HepG2 (cell line): Measurements from ENCODE around the gene IKZF4. TPM values are rescaled to one million over a fixed set of nuclear protein-coding genes. Genes with fewer than 3 reads are reported as not detected.
A peak's percentile ranks its signal among the peaks of the same experiment; 100 is the strongest.
"Not testable (repeated sequence)": the region's sequence is repeated elsewhere in the genome, so short reads cannot be mapped to it uniquely, and the experiment has no call there.

Experiments used
- ATAC-seq: fragments of 200-7000 bp; cut with Tn5 transposase; 3 replicates; pipeline ENCODE4 v1.9.1; 2020; ENCODE audit warnings: mild to moderate bottlenecking, moderate library complexity
- BruUV-seq: library from RNA; stranded (reverse); fragments of 400-500 nt; replicated peaks from 2 replicates; lab custom pipeline; 2021; lab: Mats Ljungman, UMichigan
- CTCF ChIA-PET: fragments of 300-600 bp; formaldehyde crosslinking; extraction: SDS; loops from one replicate; lab custom pipeline; 2021; ENCODE audit warnings: low total read pairs, inconsistent platforms, low intra/inter-chr PET ratio; lab: Yijun Ruan, JAX
- POLR2A ChIA-PET: fragments of 350-600 bp; sonication (Branson Sonifier 250); formaldehyde crosslinking; loops from one replicate; lab custom pipeline; 2020; ENCODE audit warnings: antibody characterized with exemption, inconsistent platforms; lab: Yijun Ruan, JAX
- DNase-seq: peaks from one replicate; pipeline ENCODE4 v3.0.0-alpha.2; 2015; ENCODE audit warnings: low spot score
- FAIRE-seq: peaks from 3 replicates; lab custom pipeline; 2011; peaks lifted over from hg19 to GRCh38; lab: Jason Lieb, UNC
- H2AFZ ChIP-seq: one replicate; pipeline ENCODE4 v1.6.1; 2011; ENCODE audit warnings: low read length, inconsistent platforms
- H3K27ac ChIP-seq: fragments of 300-600 bp; 3 replicates; pipeline ENCODE4 v1.8.0; 2011; ENCODE audit warnings: mixed run types, mild to moderate bottlenecking, mixed read lengths, low read length, inconsistent platforms; ENCODE audit not compliant: insufficient read depth; ENCODE audit errors: extremely low read length
- H3K27me3 ChIP-seq, 2 experiments: fragments of 200-600 bp in 1 of 2; 2 replicates in 1 of 2; 3 replicates in 1 of 2; pipeline versions ENCODE4 v1.6.0 to v1.8.0; 2011; ENCODE audit warnings: low read length in 2 of 2, mild to moderate bottlenecking in 2 of 2, moderate library complexity in 2 of 2, inconsistent platforms in 1 of 2; ENCODE audit not compliant: insufficient read depth in 2 of 2, control insufficient read depth in 1 of 2
- H3K36me3 ChIP-seq, 2 experiments: fragments of 200-600 bp in 1 of 2; replicated peaks in 1 of 2; 2 replicates in 1 of 2; 3 replicates in 1 of 2; pipeline versions ENCODE4 v1.5.1 to v1.8.0; 2011; ENCODE audit warnings: low read length in 2 of 2, inconsistent platforms in 1 of 2; ENCODE audit not compliant: insufficient read depth in 2 of 2, control insufficient read depth in 1 of 2
- H3K4me1 ChIP-seq: 2 replicates; pipeline ENCODE4 v1.5.1; 2012; ENCODE audit warnings: low read length, inconsistent platforms; ENCODE audit not compliant: insufficient read depth
- H3K4me2 ChIP-seq: 2 replicates; pipeline ENCODE4 v1.6.0; 2011; ENCODE audit warnings: low read depth, low read length, inconsistent platforms
- H3K4me3 ChIP-seq, 3 experiments: fragments of 200-600 bp in 1 of 3; sonication (generic), shearing (Covaris generic) in 1 of 3; replicated peaks in 1 of 3; 2 replicates each; pipeline ENCODE4 v1.5.1; 2011 to 2016; ENCODE audit warnings: low read length in 3 of 3, inconsistent platforms in 2 of 3, low read depth in 2 of 3, mild to moderate bottlenecking in 2 of 3, control low read depth in 1 of 3, mixed read lengths in 1 of 3; ENCODE audit not compliant: insufficient read depth in 1 of 3
- H3K79me2 ChIP-seq: one replicate; pipeline ENCODE4 v1.6.1; 2011; ENCODE audit warnings: low read length, inconsistent platforms; ENCODE audit not compliant: insufficient read depth
- H3K9ac ChIP-seq: 2 replicates; pipeline ENCODE4 v1.6.0; 2011; ENCODE audit warnings: mild to moderate bottlenecking, low read depth, low read length, inconsistent platforms; ENCODE audit not compliant: insufficient read depth
- H3K9me3 ChIP-seq: 2 replicates; pipeline ENCODE4 v1.5.1; 2012; ENCODE audit warnings: mild to moderate bottlenecking, low read length
- H4K20me1 ChIP-seq: 2 replicates; pipeline ENCODE4 v1.6.0; 2011; ENCODE audit warnings: inconsistent platforms, mild to moderate bottlenecking, low read length, moderate library complexity; ENCODE audit not compliant: insufficient read depth
- ARNT2 ChIP-seq: sonication (generic); formaldehyde crosslinking; IDR thresholded peaks from 2 replicates; pipeline ENCODE4 v1.8.0; 2022; ENCODE audit warnings: mild to moderate bottlenecking, low read depth, missing genetic modification reagents, moderate library complexity
- CCDC6 ChIP-seq: sonication (generic); formaldehyde crosslinking; IDR thresholded peaks from 2 replicates; pipeline ENCODE4 v1.8.1; 2022; ENCODE audit warnings: mild to moderate bottlenecking, missing genetic modification reagents, moderate library complexity
- HNRNPLL ChIP-seq: fragments of 200-400 bp; formaldehyde crosslinking; IDR thresholded peaks from 2 replicates; pipeline ENCODE4 v1.6.1; 2017; ENCODE audit warnings: mild to moderate bottlenecking, low read depth, low read length; ENCODE audit not compliant: poor library complexity, severe bottlenecking
- KDM5A ChIP-seq: fragments of 200-600 bp; sonication (generic); IDR thresholded peaks from 2 replicates; pipeline ENCODE4 v1.7.0; 2018; ENCODE audit warnings: antibody characterized with exemption, mild to moderate bottlenecking, low read length, borderline replicate concordance
- NFIC ChIP-seq: IDR thresholded peaks from 2 replicates; pipeline ENCODE4 v1.6.1; 2012; ENCODE audit warnings: mild to moderate bottlenecking, low read length, inconsistent platforms
- RAD21 ChIP-seq: fragments of 450-650 bp; formaldehyde crosslinking; IDR thresholded peaks from 2 replicates; pipeline ENCODE4 v1.5.0; 2020; ENCODE audit warnings: mild to moderate bottlenecking
- SIN3A ChIP-seq: IDR thresholded peaks from 2 replicates; pipeline ENCODE4 v1.6.1; 2011; ENCODE audit warnings: low read depth, mild to moderate bottlenecking, control low read depth, low read length, borderline replicate concordance
- STAG1 ChIP-seq: sonication (generic); formaldehyde crosslinking; IDR thresholded peaks from 2 replicates; pipeline ENCODE4 v1.4.0; 2020; ENCODE audit warnings: missing genetic modification reagents
- ZNF543 ChIP-seq: sonication (generic); formaldehyde crosslinking; IDR thresholded peaks from 2 replicates; pipeline ENCODE4 v1.4.0; 2020; ENCODE audit warnings: mild to moderate bottlenecking, missing genetic modification reagents
- WGBS: methylation state at CpG from one replicate; pipeline ENCODE4 v1.1.6; 2017; ENCODE audit warnings: low lambda C conversion rate; 5-methylcytosine and 5-hydroxymethylcytosine counted together
- in situ Hi-C: cut with HindIII; loops from 2 replicates; pipeline ENCODE4 v1.10.0; 2017; ENCODE audit warnings: low pct_unique_long_range_greater_than_20kb; ENCODE audit not compliant: extremely low pct_ligation_motif_present
- intact Hi-C: fragments of 100-400 bp; cut with micrococcal nuclease; formaldehyde crosslinking; loops from one replicate; pipeline ENCODE4 v1.10.0; 2022; ENCODE audit not compliant: unreplicated experiment
- polyA plus RNA-seq, 8 experiments: library from polyadenylated mRNA; depleted of rRNA in 3 of 8; stranded (reverse) in 7 of 8; unstranded in 1 of 8; fragments of >200 nt; fragmentation: Illumina TruSeq in 4 of 8; extraction: Trizol in 4 of 8; gene quantifications; 2 replicates each; pipeline versions ENCODE4 v1.2.1 to v1.2.3, GENCODE V29; 2011 to 2016; ENCODE audit warnings: low read depth in 4 of 8, missing spikeins in 1 of 8, mixed read lengths in 1 of 8; ENCODE audit not compliant: insufficient read depth in 1 of 8
- total RNA-seq, 5 experiments: library from RNA; depleted of rRNA; stranded (reverse); fragments of >200 nt; fragmentation: Illumina TruSeq; extraction: Trizol; gene quantifications; 2 replicates each; pipeline ENCODE4 v1.2.3, GENCODE V29; 2016; ENCODE audit warnings: low read depth in 1 of 5
- TF ChIP-seq, protein P1 (sequence below): sonication (generic); formaldehyde crosslinking; IDR thresholded peaks from 2 replicates; pipeline ENCODE4 v1.4.0; 2020; ENCODE audit warnings: mild to moderate bottlenecking, missing genetic modification reagents

IKZF4 gene
- total and polyA plus RNA-seq, 2 of the 13 experiments (the other 11 are each of a cell fraction or from before 2014, with no cell fraction given): 0.58 to 2.2 TPM

DNA sequence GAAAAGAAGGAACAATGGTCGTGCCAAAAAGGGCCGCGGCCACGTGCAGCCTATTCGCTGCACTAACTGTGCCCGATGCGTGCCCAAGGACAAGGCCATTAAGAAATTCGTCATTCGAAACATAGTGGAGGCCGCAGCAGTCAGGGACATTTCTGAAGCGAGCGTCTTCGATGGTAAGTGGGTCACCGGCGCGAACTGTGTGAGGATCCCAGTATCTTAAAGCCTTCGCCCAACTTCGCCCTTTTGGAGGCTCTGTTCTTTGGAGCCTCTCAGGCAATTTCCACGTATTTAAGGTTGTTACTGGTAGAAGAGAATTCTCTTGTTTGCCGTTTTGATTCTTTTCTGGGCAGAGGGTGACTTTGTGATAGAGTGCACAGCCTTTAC is 21.6 kb downstream of the IKZF4 start:
- H3K79me2 ChIP-seq: peaks cover 21% of the 10 kb centered on the region
- DNase-seq, H4K20me1 ChIP-seq, H3K9me3 ChIP-seq, CTCF ChIA-PET, in situ Hi-C loops, ATAC-seq, FAIRE-seq, intact Hi-C loops, POLR2A ChIA-PET, H3K27me3 ChIP-seq, H2AFZ ChIP-seq: not testable (repeated sequence)
- peak overlapping the region; percentile 91 for H3K4me2 ChIP-seq
- peaks cover 2 to 20% of the 10 kb centered on the region in 2 experiments for H3K36me3 ChIP-seq
- peak overlapping the region; percentile 98 for H3K27ac ChIP-seq
- BruUV-seq: TSS peak; percentile 88
- TF ChIP-seq RAD21 (CRISPR knock-in tag) (0 out of 2 replicates have a peak, but pooled peaks have one; percentile 1), CCDC6 (CRISPR knock-in tag) (0 out of 2 replicates have a peak, but pooled peaks have one; percentile 14), KDM5A (peak; percentile 62), ZNF543 (CRISPR knock-in tag) (0 out of 2 replicates have a peak, but pooled peaks have one; percentile 12), HNRNPLL (peak; percentile 14)
- 5% methylated on average over 4 of the region's 20 CpGs for WGBS
- peaks cover 49% of the 10 kb centered on the region for H3K4me1 ChIP-seq
- peak overlapping the region; percentile 84 to 94 (median 87) for H3K4me3 ChIP-seq
- H3K9ac ChIP-seq: peak overlapping the region; percentile 99

DNA sequence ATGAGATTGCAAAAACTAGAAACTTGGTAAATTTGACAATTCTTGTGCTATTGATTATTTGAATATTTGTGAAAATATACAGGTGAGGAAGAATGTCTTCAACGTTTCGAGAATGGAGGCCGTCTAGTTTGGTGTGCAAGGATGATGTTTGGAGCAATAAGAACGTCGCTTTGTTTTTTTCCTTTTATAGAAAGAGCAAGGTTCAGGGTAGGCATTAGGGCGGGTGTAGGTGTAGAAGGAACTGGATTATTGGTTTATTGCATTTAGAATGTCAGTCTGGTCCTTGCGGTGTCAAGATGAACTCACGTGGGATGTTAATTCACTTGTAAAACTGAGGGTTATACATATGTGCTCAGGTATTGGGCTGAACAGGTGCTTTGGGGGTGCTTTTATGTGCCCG is 22.0 kb downstream of the IKZF4 start:
- POLR2A ChIA-PET: interaction anchor here (1.0 to 4.7 kb wide), 3 partner anchors 36 to 69 kb away, joined by 3 to 40 read pairs (median 4); partner anchors contain the start of gene RAB5B
- peaks cover 6% of the 10 kb centered on the region; the same call in 1 of the 2 replicates for H4K20me1 ChIP-seq

More for the DNA sequence above, 22.0 kb downstream of the IKZF4 start:
- no peak overlapping the region for H2AFZ ChIP-seq
- H3K27ac ChIP-seq: peak overlapping the region; percentile 98
- H3K79me2 ChIP-seq: peaks cover 21% of the 10 kb centered on the region
- H3K9me3 ChIP-seq: no peaks in the 10 kb centered on the region
- H3K4me3 ChIP-seq: peak overlapping the region; percentile 84 to 94 (median 87)
- FAIRE-seq (no peak), ATAC-seq (no peak), DNase-seq (no peak)
- H3K27me3 ChIP-seq: no peaks in the 10 kb centered on the region
- peaks cover 49% of the 10 kb centered on the region for H3K4me1 ChIP-seq
- peak overlapping the region; percentile 99 for H3K9ac ChIP-seq
- H3K36me3 ChIP-seq: peaks cover 2 to 20% of the 10 kb centered on the region in 2 experiments
- no TSS peak for BruUV-seq
- CTCF ChIA-PET: no interaction called here
- intact Hi-C loops (no loop called here), in situ Hi-C loops (no loop called here)
- WGBS: 16% methylated on average over 9 of the region's 9 CpGs
- H3K4me2 ChIP-seq: peak overlapping the region; percentile 91
- peak; percentile 53; the same call in 1 of the 2 replicates for TF ChIP-seq ARNT2 (CRISPR knock-in tag)
- no peak for TF ChIP-seq STAG1 (CRISPR knock-in tag)
- no peak for TF ChIP-seq NFIC
- TF ChIP-seq, protein P1, sequence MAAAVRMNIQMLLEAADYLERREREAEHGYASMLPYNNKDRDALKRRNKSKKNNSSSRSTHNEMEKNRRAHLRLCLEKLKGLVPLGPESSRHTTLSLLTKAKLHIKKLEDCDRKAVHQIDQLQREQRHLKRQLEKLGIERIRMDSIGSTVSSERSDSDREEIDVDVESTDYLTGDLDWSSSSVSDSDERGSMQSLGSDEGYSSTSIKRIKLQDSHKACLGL (CRISPR knock-in tag): no peak
- no peak for TF ChIP-seq SIN3A
